ENCODE data around the gene PPP2R5E. TPM values are rescaled to one million over a fixed set of nuclear protein-coding genes. Genes with fewer than 3 reads are reported as not detected.

PPP2R5E gene
- total and polyA plus RNA-seq, 2 donors (not counting 3 experiments of a cell fraction or from before 2014, with no cell fraction given), result 4.9 to 52.5 TPM

- peaks cover 62% of the 10 kb centered on the region for H3K79me2 ChIP-seq (ENCODE audit: control insufficient read depth, insufficient read depth, low read length)
- ChIA-PET CTCF (interaction anchor here (1.9 kb wide), 1 partner anchor 12 kb away, joined by 10 read pairs; no protein-coding TSS in a partner anchor), POLR2A (no interaction called here)
- intact Hi-C loops (cut with micrococcal nuclease), result no loop called here
- no peak overlapping the region for H3K27ac ChIP-seq (ENCODE audit: insufficient read depth, low read depth, low read length)
- no peaks in the 10 kb centered on the region for H3K9me1 ChIP-seq (replicated peaks; ENCODE audit: control insufficient read depth, extremely low read depth, insufficient read depth, low read length)
- H4K20me1 ChIP-seq (replicated peaks; ENCODE audit: control insufficient read depth, extremely low read depth, insufficient read depth, low read length), result peaks cover 11% of the 10 kb centered on the region
- FAIRE-seq, result peak; percentile 80
- no peak overlapping the region for H3K9ac ChIP-seq (replicated peaks; ENCODE audit: extremely low read depth, insufficient read depth, low read length)
- peak; percentile 76 for DNase-seq (ENCODE audit: low read depth, low spot score)
- H3K4me3 ChIP-seq (replicated peaks in 1 of 3; ENCODE audit: insufficient read depth in 1 of 3, low read depth in 1 of 3, low read length in 3 of 3), result no peak overlapping the region
- peak overlapping the region; percentile 34 for H3K4me2 ChIP-seq (ENCODE audit: insufficient read depth, low read length)
- H3K27me3 ChIP-seq (ENCODE audit: control insufficient read depth in 2 of 2, insufficient read depth in 2 of 2, low read length in 2 of 2), result no peaks in the 10 kb centered on the region
- no peaks in the 10 kb centered on the region for H3K9me3 ChIP-seq (replicated peaks; ENCODE audit: control insufficient read depth, insufficient read depth, low read length)
- H2AFZ ChIP-seq (ENCODE audit: low read depth, low read length), result no peak overlapping the region
- TF ChIP-seq FOS (IDR thresholded peaks at IDR 0.05; ENCODE audit: borderline replicate concordance, insufficient read depth, low read length) (peak; percentile 88), JUN (IDR thresholded peaks at IDR 0.05; ENCODE audit: borderline replicate concordance, insufficient read depth, insufficient read length, low read depth) (peak; percentile 90), MYC (IDR thresholded peaks at IDR 0.05; ENCODE audit: low read depth, low read length) (no peak)
- H3K4me1 ChIP-seq (ENCODE audit: control insufficient read depth, extremely low read depth, insufficient read depth, low read length), result peaks cover 16% of the 10 kb centered on the region
- dilution Hi-C loops (cut with MboI; ENCODE audit: extremely low pct_ligation_motif_present, low sequenced_read_pairs), result no loop called here
- no peaks in the 10 kb centered on the region for H3K36me3 ChIP-seq (ENCODE audit: control insufficient read depth in 2 of 2, extremely low read depth in 1 of 2, insufficient read depth in 2 of 2, low read length in 2 of 2)
- no TSS peak for BruUV-seq (replicated peaks)
Observed at GRCh38 chr14:63470962-63471793, 72.0 kb downstream of the PPP2R5E start.

GRCh38 chr14:63468294-63468693, 74.9 kb downstream of the PPP2R5E start:
- Histone ChIP-seq H3K79me2 (ENCODE audit: control insufficient read depth, insufficient read depth, low read length) (peaks cover 66% of the 10 kb centered on the region), H3K9me1 (replicated peaks; ENCODE audit: control insufficient read depth, extremely low read depth, insufficient read depth, low read length) (no peaks in the 10 kb centered on the region), H3K27me3 (ENCODE audit: control insufficient read depth in 2 of 2, insufficient read depth in 2 of 2, low read length in 2 of 2) (no peaks in the 10 kb centered on the region), H3K36me3 (ENCODE audit: control insufficient read depth in 2 of 2, extremely low read depth in 1 of 2, insufficient read depth in 2 of 2, low read length in 2 of 2) (no peaks in the 10 kb centered on the region), H3K4me2 (ENCODE audit: insufficient read depth, low read length) (no peak overlapping the region), H3K27ac (ENCODE audit: insufficient read depth, low read depth, low read length) (no peak overlapping the region), H3K4me1 (ENCODE audit: control insufficient read depth, extremely low read depth, insufficient read depth, low read length) (peaks cover 16% of the 10 kb centered on the region), H2AFZ (ENCODE audit: low read depth, low read length) (no peak overlapping the region), H3K4me3 (replicated peaks in 1 of 3; ENCODE audit: insufficient read depth in 1 of 3, low read depth in 1 of 3, low read length in 3 of 3) (no peak overlapping the region), H4K20me1 (replicated peaks; ENCODE audit: control insufficient read depth, extremely low read depth, insufficient read depth, low read length) (peaks cover 9% of the 10 kb centered on the region), H3K9me3 (replicated peaks; ENCODE audit: control insufficient read depth, insufficient read depth, low read length) (no peaks in the 10 kb centered on the region), H3K9ac (replicated peaks; ENCODE audit: extremely low read depth, insufficient read depth, low read length) (no peak overlapping the region)
- ChIA-PET CTCF (no interaction called here), POLR2A (no interaction called here)
- dilution Hi-C loops (cut with MboI; ENCODE audit: extremely low pct_ligation_motif_present, low sequenced_read_pairs), result no loop called here
- intact Hi-C loops (cut with micrococcal nuclease), result no loop called here
- TF ChIP-seq CTCF (IDR thresholded peaks at IDR 0.05; ENCODE audit: extremely low read depth in 1 of 2, insufficient read depth in 1 of 2, low read depth in 1 of 2, low read length in 2 of 2) (no peak), GATA2 (IDR thresholded peaks at IDR 0.05; ENCODE audit: insufficient read depth, insufficient read length, low read depth, low read length) (peak; percentile 35), POLR2AphosphoS5 (IDR thresholded peaks at IDR 0.05; ENCODE audit: insufficient read depth, low read depth, low read length) (no peak), MAX (IDR thresholded peaks at IDR 0.05; ENCODE audit: insufficient read depth, insufficient read length) (no peak)
- no peak for FAIRE-seq
- no TSS peak for BruUV-seq (replicated peaks)
- DNase-seq (ENCODE audit: low read depth, low spot score), result no peak

Measured in endothelial cell of umbilical vein (primary cell).